ENCODE data around the gene WDR86.

WDR86 gene

GRCh38 chr7:151405588-151405987 is 4.2 kb downstream of the WDR86 start:
- FAIRE-seq: no peak

GRCh38 chr7:151405056-151405455 is 4.8 kb downstream of the WDR86 start:
- no peak for FAIRE-seq

GRCh38 chr7:151404216-151405011 is 5.4 kb downstream of the WDR86 start:
- no peak for FAIRE-seq

GRCh38 chr7:151403764-151404163 is 6.1 kb downstream of the WDR86 start:
- FAIRE-seq: no peak

- no peak for FAIRE-seq
These were observed 7.6 kb downstream of the WDR86 start for GRCh38 chr7:151402029-151402835.

GRCh38 chr7:151400626-151401315 is 9.1 kb downstream of the WDR86 start:
- FAIRE-seq: no peak

- no peak for FAIRE-seq
These were observed 9.9 kb downstream of the WDR86 start for GRCh38 chr7:151399906-151400305.

- FAIRE-seq: no peak
These were observed 10.6 kb downstream of the WDR86 start for GRCh38 chr7:151399305-151399601.

GRCh38 chr7:151398446-151399304 is 11.2 kb downstream of the WDR86 start:
- no peak for FAIRE-seq

GRCh38 chr7:151397026-151397425 is 12.8 kb downstream of the WDR86 start:
- no peak for FAIRE-seq

- FAIRE-seq: no peak
These were observed 13.4 kb downstream of the WDR86 start for GRCh38 chr7:151396328-151396970.

- no peak for FAIRE-seq
These were observed 14.8 kb downstream of the WDR86 start for GRCh38 chr7:151395036-151395367.

GRCh38 chr7:151394076-151395035 is 15.5 kb downstream of the WDR86 start:
- no peak for FAIRE-seq

- FAIRE-seq: no peak
These were observed 16.5 kb downstream of the WDR86 start for GRCh38 chr7:151393031-151393977.

GRCh38 chr7:151392426-151392825 is 17.4 kb downstream of the WDR86 start:
- FAIRE-seq: no peak

GRCh38 chr7:151392002-151392401 is 17.8 kb downstream of the WDR86 start:
- FAIRE-seq: no peak

GRCh38 chr7:151391358-151391730 is 18.5 kb downstream of the WDR86 start:
- FAIRE-seq: no peak

GRCh38 chr7:151390598-151391357 is 19.1 kb downstream of the WDR86 start:
- FAIRE-seq: no peak
